HepG2 (cell line): ENCODE measurements around the gene DOHH. TPM values are rescaled to one million over a fixed set of nuclear protein-coding genes. Genes with fewer than 3 reads are reported as not detected.

Experiments used
- ATAC-seq: fragments of 200-7000 bp; cut with Tn5 transposase; 3 replicates; pipeline ENCODE4 v1.9.1; 2020; ENCODE audit warnings: mild to moderate bottlenecking, moderate library complexity
- BruUV-seq: library from RNA; stranded (reverse); fragments of 400-500 nt; replicated peaks from 2 replicates; lab custom pipeline; 2021; lab: Mats Ljungman, UMichigan
- CTCF ChIA-PET: fragments of 300-600 bp; formaldehyde crosslinking; extraction: SDS; loops from one replicate; lab custom pipeline; 2021; ENCODE audit warnings: low total read pairs, inconsistent platforms, low intra/inter-chr PET ratio; lab: Yijun Ruan, JAX
- POLR2A ChIA-PET: fragments of 350-600 bp; sonication (Branson Sonifier 250); formaldehyde crosslinking; loops from one replicate; lab custom pipeline; 2020; ENCODE audit warnings: antibody characterized with exemption, inconsistent platforms; lab: Yijun Ruan, JAX
- DNase-seq: peaks from one replicate; pipeline ENCODE4 v3.0.0-alpha.2; 2015; ENCODE audit warnings: low spot score
- FAIRE-seq: peaks from 3 replicates; lab custom pipeline; 2011; peaks lifted over from hg19 to GRCh38; lab: Jason Lieb, UNC
- H2AFZ ChIP-seq: one replicate; pipeline ENCODE4 v1.6.1; 2011; ENCODE audit warnings: low read length, inconsistent platforms
- H3K27ac ChIP-seq: fragments of 300-600 bp; 3 replicates; pipeline ENCODE4 v1.8.0; 2011; ENCODE audit warnings: mixed run types, mild to moderate bottlenecking, mixed read lengths, low read length, inconsistent platforms; ENCODE audit not compliant: insufficient read depth; ENCODE audit errors: extremely low read length
- H3K27me3 ChIP-seq, 2 experiments: fragments of 200-600 bp in 1 of 2; 2 replicates in 1 of 2; 3 replicates in 1 of 2; pipeline versions ENCODE4 v1.6.0 to v1.8.0; 2011; ENCODE audit warnings: low read length in 2 of 2, mild to moderate bottlenecking in 2 of 2, moderate library complexity in 2 of 2, inconsistent platforms in 1 of 2; ENCODE audit not compliant: insufficient read depth in 2 of 2, control insufficient read depth in 1 of 2
- H3K36me3 ChIP-seq, 2 experiments: fragments of 200-600 bp in 1 of 2; replicated peaks in 1 of 2; 2 replicates in 1 of 2; 3 replicates in 1 of 2; pipeline versions ENCODE4 v1.5.1 to v1.8.0; 2011; ENCODE audit warnings: low read length in 2 of 2, inconsistent platforms in 1 of 2; ENCODE audit not compliant: insufficient read depth in 2 of 2, control insufficient read depth in 1 of 2
- H3K4me1 ChIP-seq: 2 replicates; pipeline ENCODE4 v1.5.1; 2012; ENCODE audit warnings: low read length, inconsistent platforms; ENCODE audit not compliant: insufficient read depth
- H3K4me2 ChIP-seq: 2 replicates; pipeline ENCODE4 v1.6.0; 2011; ENCODE audit warnings: low read depth, low read length, inconsistent platforms
- H3K4me3 ChIP-seq, 3 experiments: fragments of 200-600 bp in 1 of 3; sonication (generic), shearing (Covaris generic) in 1 of 3; replicated peaks in 1 of 3; 2 replicates each; pipeline ENCODE4 v1.5.1; 2011 to 2016; ENCODE audit warnings: low read length in 3 of 3, inconsistent platforms in 2 of 3, low read depth in 2 of 3, mild to moderate bottlenecking in 2 of 3, control low read depth in 1 of 3, mixed read lengths in 1 of 3; ENCODE audit not compliant: insufficient read depth in 1 of 3
- H3K79me2 ChIP-seq: one replicate; pipeline ENCODE4 v1.6.1; 2011; ENCODE audit warnings: low read length, inconsistent platforms; ENCODE audit not compliant: insufficient read depth
- H3K9ac ChIP-seq: 2 replicates; pipeline ENCODE4 v1.6.0; 2011; ENCODE audit warnings: mild to moderate bottlenecking, low read depth, low read length, inconsistent platforms; ENCODE audit not compliant: insufficient read depth
- H3K9me3 ChIP-seq: 2 replicates; pipeline ENCODE4 v1.5.1; 2012; ENCODE audit warnings: mild to moderate bottlenecking, low read length
- H4K20me1 ChIP-seq: 2 replicates; pipeline ENCODE4 v1.6.0; 2011; ENCODE audit warnings: inconsistent platforms, mild to moderate bottlenecking, low read length, moderate library complexity; ENCODE audit not compliant: insufficient read depth
- CREM ChIP-seq, 2 experiments: sonication (generic) in 1 of 2; formaldehyde crosslinking in 1 of 2; IDR thresholded peaks; 2 replicates each; pipeline versions ENCODE4 v1.4.0 to v1.6.1; 2016 to 2020; ENCODE audit warnings: antibody characterized with exemption in 1 of 2, mild to moderate bottlenecking in 1 of 2, missing genetic modification reagents in 1 of 2
- ELK4 ChIP-seq: sonication (generic); formaldehyde crosslinking; IDR thresholded peaks from 2 replicates; pipeline ENCODE4 v1.9.0; 2021; ENCODE audit warnings: missing genetic modification reagents, borderline replicate concordance
- FOXC1 ChIP-seq: sonication (generic); formaldehyde crosslinking; IDR thresholded peaks from 2 replicates; pipeline ENCODE4 v1.8.0; 2022; ENCODE audit warnings: mild to moderate bottlenecking, missing genetic modification reagents, borderline replicate concordance
- MZF1 ChIP-seq: sonication (generic); formaldehyde crosslinking; IDR thresholded peaks from 2 replicates; pipeline ENCODE4 v1.8.1; 2023; ENCODE audit warnings: mild to moderate bottlenecking, missing genetic modification reagents, borderline replicate concordance
- SMARCE1 ChIP-seq: fragments of 450-650 bp; IDR thresholded peaks from 2 replicates; pipeline ENCODE4 v1.6.1; 2017; ENCODE audit warnings: borderline replicate concordance
- TFDP2 ChIP-seq: sonication (generic); formaldehyde crosslinking; IDR thresholded peaks from 2 replicates; pipeline ENCODE4 v1.4.0; 2020; ENCODE audit warnings: missing genetic modification reagents
- ZBTB21 ChIP-seq: sonication (generic); formaldehyde crosslinking; IDR thresholded peaks from 2 replicates; pipeline ENCODE4 v1.4.0; 2020; ENCODE audit warnings: missing genetic modification reagents
- ZNF563 ChIP-seq: sonication (generic); formaldehyde crosslinking; IDR thresholded peaks from 2 replicates; pipeline ENCODE4 v1.8.0; 2022; ENCODE audit warnings: mild to moderate bottlenecking, moderate library complexity, missing genetic modification reagents
- ZNF616 ChIP-seq: sonication (generic); formaldehyde crosslinking; IDR thresholded peaks from 2 replicates; pipeline ENCODE4 v1.5.0; 2020; ENCODE audit warnings: low read depth, mild to moderate bottlenecking, missing genetic modification reagents
- ZNF749 ChIP-seq: sonication (generic); formaldehyde crosslinking; IDR thresholded peaks from 2 replicates; pipeline ENCODE4 v1.8.0; 2022; ENCODE audit warnings: mild to moderate bottlenecking, missing genetic modification reagents, moderate library complexity, borderline replicate concordance
- WGBS: methylation state at CpG from one replicate; pipeline ENCODE4 v1.1.6; 2017; ENCODE audit warnings: low lambda C conversion rate; 5-methylcytosine and 5-hydroxymethylcytosine counted together
- in situ Hi-C: cut with HindIII; loops from 2 replicates; pipeline ENCODE4 v1.10.0; 2017; ENCODE audit warnings: low pct_unique_long_range_greater_than_20kb; ENCODE audit not compliant: extremely low pct_ligation_motif_present
- intact Hi-C: fragments of 100-400 bp; cut with micrococcal nuclease; formaldehyde crosslinking; loops from one replicate; pipeline ENCODE4 v1.10.0; 2022; ENCODE audit not compliant: unreplicated experiment
- polyA plus RNA-seq, 8 experiments: library from polyadenylated mRNA; depleted of rRNA in 3 of 8; stranded (reverse) in 7 of 8; unstranded in 1 of 8; fragments of >200 nt; fragmentation: Illumina TruSeq in 4 of 8; extraction: Trizol in 4 of 8; gene quantifications; 2 replicates each; pipeline versions ENCODE4 v1.2.1 to v1.2.3, GENCODE V29; 2011 to 2016; ENCODE audit warnings: low read depth in 4 of 8, missing spikeins in 1 of 8, mixed read lengths in 1 of 8; ENCODE audit not compliant: insufficient read depth in 1 of 8
- total RNA-seq, 5 experiments: library from RNA; depleted of rRNA; stranded (reverse); fragments of >200 nt; fragmentation: Illumina TruSeq; extraction: Trizol; gene quantifications; 2 replicates each; pipeline ENCODE4 v1.2.3, GENCODE V29; 2016; ENCODE audit warnings: low read depth in 1 of 5
- TF ChIP-seq, protein P1 (sequence below): sonication (generic); formaldehyde crosslinking; IDR thresholded peaks from one replicate; pipeline ENCODE4 v1.5.1; 2020; ENCODE audit warnings: mild to moderate bottlenecking, missing genetic modification reagents; ENCODE audit errors: not compliant biosample characterization

DOHH gene
- total and polyA plus RNA-seq, 2 of the 13 experiments (the other 11 are each of a cell fraction or from before 2014, with no cell fraction given) = 3.5 to 13.7 TPM

DNA sequence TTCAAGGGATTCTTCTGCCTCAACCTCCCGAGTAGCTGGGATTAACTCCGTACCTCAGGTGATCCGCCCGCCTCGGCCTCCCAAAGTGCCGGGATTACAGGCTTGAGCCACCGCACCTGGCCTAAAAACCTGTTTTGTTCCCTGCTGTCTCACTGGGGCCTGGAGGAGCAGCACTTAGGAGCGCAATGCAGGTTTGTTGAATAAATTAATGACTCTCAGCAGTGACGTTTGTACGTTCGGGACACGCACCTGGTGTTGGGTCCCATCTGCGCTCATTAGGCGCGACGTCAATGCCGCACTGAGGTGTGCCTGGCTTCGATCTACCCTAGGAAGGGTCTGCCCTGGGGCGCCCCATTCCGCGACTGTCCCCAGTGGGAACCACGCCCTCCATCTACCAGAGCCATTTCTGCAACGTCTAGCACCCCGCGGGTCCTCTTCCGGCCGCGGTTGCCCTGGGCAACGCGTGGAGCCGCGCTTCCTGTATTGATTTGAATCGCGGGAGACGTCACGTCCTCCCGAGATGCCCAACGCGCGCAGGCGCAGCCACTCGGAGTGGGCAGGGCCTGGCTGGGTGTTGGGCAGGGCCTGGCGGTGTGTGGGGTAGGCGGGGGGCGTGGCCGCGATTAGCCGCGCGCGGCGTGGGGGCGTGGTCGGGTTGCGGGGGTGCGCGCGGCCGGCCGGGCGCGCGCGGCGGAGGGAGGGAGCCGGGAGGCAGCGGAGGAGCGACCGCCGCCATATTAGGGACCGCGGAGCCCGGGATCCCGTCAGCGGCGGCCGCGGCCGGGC, 5.3 kb upstream of the DOHH start, which contains the start of gene FZR1:
TSS of gene FZR1 (plus strand) at position 714 of the 786 bp plus-strand sequence. CDS start 16,679 bp downstream, outside the sequence.
- Histone ChIP-seq H3K9ac (peak within 1 kb of the TSS; percentile 95), H3K4me3 (peak within 1 kb of the TSS; percentile 82 to 96 (median 92)), H4K20me1 (peaks cover 2% of the 10 kb centered on the region; the same call in 1 of the 2 replicates), H3K79me2 (peaks cover 38% of the 10 kb centered on the region), H3K4me1 (peaks cover 57% of the 10 kb centered on the region), H3K4me2 (peak within 1 kb of the TSS; percentile 94), H3K27ac (peak within 1 kb of the TSS; percentile 84), H3K27me3 (no peaks in the 10 kb centered on the region), H3K36me3 (peaks cover 3 to 16% of the 10 kb centered on the region in 2 experiments; a peak in 3 of 5 replicates), H3K9me3 (no peaks in the 10 kb centered on the region), H2AFZ (peak within 1 kb of the TSS; percentile 44)
- WGBS = 0% methylated on average over 7 of the region's 79 CpGs
- ATAC-seq (peak; percentile 78), FAIRE-seq (peak; percentile 60), DNase-seq (peak; percentile 95)
- intact Hi-C loops = loop anchor here (5.0 kb wide), 1 partner anchor 67 kb away; the partner anchor contains the start of gene HMG20B
- CTCF ChIA-PET = no interaction called here
- POLR2A ChIA-PET = no interaction called here
- in situ Hi-C loops = no loop called here
- BruUV-seq = TSS peak; percentile 80
- TF ChIP-seq CREM (IDR thresholded peaks at IDR 0.05) = peak; percentile 96
- TF ChIP-seq CREM (CRISPR knock-in tag; IDR thresholded peaks at IDR 0.05) = peak; percentile 67; the same call in 1 of the 2 replicates
- TF ChIP-seq ZNF563 = no peak
- TF ChIP-seq ZNF616 (CRISPR knock-in tag) = no peak; the same call in 1 of the 2 replicates
- TF ChIP-seq FOXC1 (CRISPR knock-in tag) = 0 out of 2 replicates have a peak, but pooled peaks have one; percentile 22
- TF ChIP-seq ZBTB21 (CRISPR knock-in tag) = peak; percentile 76
- 0 out of 2 replicates have a peak, but pooled peaks have one; percentile 44 for TF ChIP-seq ZNF749 (CRISPR knock-in tag)
- TF ChIP-seq, protein P1, sequence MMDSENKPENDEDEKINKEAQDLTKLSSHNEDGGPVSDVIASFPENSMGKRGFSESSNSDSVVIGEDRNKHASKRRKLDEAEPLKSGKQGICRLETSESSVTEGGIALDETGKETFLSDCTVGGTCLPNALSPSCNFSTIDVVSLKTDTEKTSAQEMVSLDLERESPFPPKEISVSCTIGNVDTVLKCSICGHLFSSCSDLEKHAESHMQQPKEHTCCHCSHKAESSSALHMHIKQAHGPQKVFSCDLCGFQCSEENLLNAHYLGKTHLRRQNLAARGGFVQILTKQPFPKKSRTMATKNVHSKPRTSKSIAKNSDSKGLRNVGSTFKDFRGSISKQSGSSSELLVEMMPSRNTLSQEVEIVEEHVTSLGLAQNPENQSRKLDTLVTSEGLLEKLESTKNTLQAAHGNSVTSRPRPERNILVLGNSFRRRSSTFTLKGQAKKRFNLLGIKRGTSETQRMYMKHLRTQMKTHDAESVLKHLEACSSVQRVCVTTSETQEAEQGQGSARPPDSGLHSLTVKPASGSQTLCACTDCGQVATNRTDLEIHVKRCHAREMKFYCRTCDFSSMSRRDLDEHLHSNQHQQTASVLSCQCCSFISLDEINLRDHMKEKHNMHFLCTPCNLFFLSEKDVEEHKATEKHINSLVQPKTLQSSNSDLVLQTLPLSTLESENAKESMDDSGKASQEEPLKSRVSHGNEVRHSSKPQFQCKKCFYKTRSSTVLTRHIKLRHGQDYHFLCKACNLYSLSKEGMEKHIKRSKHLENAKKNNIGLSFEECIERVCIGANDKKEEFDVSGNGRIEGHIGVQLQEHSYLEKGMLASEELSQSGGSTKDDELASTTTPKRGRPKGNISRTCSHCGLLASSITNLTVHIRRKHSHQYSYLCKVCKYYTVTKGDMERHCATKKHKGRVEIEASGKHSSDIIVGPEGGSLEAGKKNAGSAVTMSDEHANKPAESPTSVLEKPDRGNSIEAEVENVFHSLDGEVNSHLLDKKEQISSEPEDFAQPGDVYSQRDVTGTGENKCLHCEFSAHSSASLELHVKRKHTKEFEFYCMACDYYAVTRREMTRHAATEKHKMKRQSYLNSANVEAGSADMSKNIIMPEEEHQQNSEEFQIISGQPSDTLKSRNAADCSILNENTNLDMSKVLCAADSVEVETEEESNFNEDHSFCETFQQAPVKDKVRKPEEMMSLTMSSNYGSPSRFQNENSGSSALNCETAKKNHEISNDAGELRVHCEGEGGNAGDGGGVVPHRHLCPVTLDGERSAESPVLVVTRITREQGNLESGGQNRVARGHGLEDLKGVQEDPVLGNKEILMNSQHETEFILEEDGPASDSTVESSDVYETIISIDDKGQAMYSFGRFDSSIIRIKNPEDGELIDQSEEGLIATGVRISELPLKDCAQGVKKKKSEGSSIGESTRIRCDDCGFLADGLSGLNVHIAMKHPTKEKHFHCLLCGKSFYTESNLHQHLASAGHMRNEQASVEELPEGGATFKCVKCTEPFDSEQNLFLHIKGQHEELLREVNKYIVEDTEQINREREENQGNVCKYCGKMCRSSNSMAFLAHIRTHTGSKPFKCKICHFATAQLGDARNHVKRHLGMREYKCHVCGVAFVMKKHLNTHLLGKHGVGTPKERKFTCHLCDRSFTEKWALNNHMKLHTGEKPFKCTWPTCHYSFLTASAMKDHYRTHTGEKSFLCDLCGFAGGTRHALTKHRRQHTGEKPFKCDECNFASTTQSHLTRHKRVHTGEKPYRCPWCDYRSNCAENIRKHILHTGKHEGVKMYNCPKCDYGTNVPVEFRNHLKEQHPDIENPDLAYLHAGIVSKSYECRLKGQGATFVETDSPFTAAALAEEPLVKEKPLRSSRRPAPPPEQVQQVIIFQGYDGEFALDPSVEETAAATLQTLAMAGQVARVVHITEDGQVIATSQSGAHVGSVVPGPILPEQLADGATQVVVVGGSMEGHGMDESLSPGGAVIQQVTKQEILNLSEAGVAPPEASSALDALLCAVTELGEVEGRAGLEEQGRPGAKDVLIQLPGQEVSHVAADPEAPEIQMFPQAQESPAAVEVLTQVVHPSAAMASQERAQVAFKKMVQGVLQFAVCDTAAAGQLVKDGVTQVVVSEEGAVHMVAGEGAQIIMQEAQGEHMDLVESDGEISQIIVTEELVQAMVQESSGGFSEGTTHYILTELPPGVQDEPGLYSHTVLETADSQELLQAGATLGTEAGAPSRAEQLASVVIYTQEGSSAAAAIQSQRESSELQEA = no peak
- peak; percentile 81 for TF ChIP-seq TFDP2 (CRISPR knock-in tag)
- TF ChIP-seq SMARCE1 = no peak
- no peak for TF ChIP-seq MZF1 (CRISPR knock-in tag)
- TF ChIP-seq ELK4 = no peak
